Right kidney (tissue), 1 donor: ENCODE measurements around the gene NEUROD4.

Experiments used
- DNase-seq: peaks from one replicate; pipeline ENCODE4 v3.0.0-alpha.2; 2016

Gene NEUROD4

GRCh38 chr12:54998958-54999510 lies 20.7 kb upstream of the NEUROD4 start:
- no peak for DNase-seq

- DNase-seq: no peak
These were observed 18.4 kb upstream of the NEUROD4 start for GRCh38 chr12:55001198-55001868.

GRCh38 chr12:55002355-55002754 lies 17.4 kb upstream of the NEUROD4 start:
- no peak for DNase-seq

- DNase-seq: no peak
These were observed 10.7 kb upstream of the NEUROD4 start for GRCh38 chr12:55008944-55009585.

GRCh38 chr12:55017416-55017925 lies 2.3 kb upstream of the NEUROD4 start:
- no peak for DNase-seq

- no peak for DNase-seq
These were observed 4.8 kb downstream of the NEUROD4 start for GRCh38 chr12:55024575-55024974.

- no peak for DNase-seq
These were observed 5.7 kb downstream of the NEUROD4 start for GRCh38 chr12:55025508-55025907.

- no peak for DNase-seq
These were observed 14.4 kb downstream of the NEUROD4 start for GRCh38 chr12:55034218-55034617.

GRCh38 chr12:55036326-55037115 lies 16.7 kb downstream of the NEUROD4 start:
- no peak for DNase-seq

- DNase-seq: no peak
These were observed 17.7 kb downstream of the NEUROD4 start for GRCh38 chr12:55037351-55037987.

GRCh38 chr12:55039395-55040354 lies 19.9 kb downstream of the NEUROD4 start:
- DNase-seq: no peak

- no peak for DNase-seq
These were observed 21.7 kb downstream of the NEUROD4 start for GRCh38 chr12:55041345-55042055.

GRCh38 chr12:55043542-55043941 lies 23.8 kb downstream of the NEUROD4 start:
- no peak for DNase-seq

GRCh38 chr12:55044135-55044534 lies 24.4 kb downstream of the NEUROD4 start:
- DNase-seq: no peak

GRCh38 chr12:55049676-55050075 lies 29.9 kb downstream of the NEUROD4 start:
- DNase-seq: no peak

GRCh38 chr12:55051197-55051947 lies 31.6 kb downstream of the NEUROD4 start:
- no peak for DNase-seq

- no peak for DNase-seq
These were observed 37.7 kb downstream of the NEUROD4 start for GRCh38 chr12:55057481-55057880.

- no peak for DNase-seq
These were observed 38.3 kb downstream of the NEUROD4 start for GRCh38 chr12:55058082-55058481.

- no peak for DNase-seq
These were observed 39.0 kb downstream of the NEUROD4 start for GRCh38 chr12:55058776-55059175.

GRCh38 chr12:55060470-55060869 lies 40.7 kb downstream of the NEUROD4 start:
- DNase-seq: no peak
